K562 (cell line): Measurements from ENCODE around the gene MYH2. TPM values are rescaled to one million over a fixed set of nuclear protein-coding genes. Genes with fewer than 3 reads are reported as not detected.

ENCODE experiments used
- ATAC-seq: fragments of 200-7000 bp; cut with Tn5 transposase; 3 replicates; pipeline ENCODE4 v1.9.1; 2020; ENCODE audit warnings: moderate library complexity
- BruUV-seq: library from RNA; stranded (reverse); fragments of 400-500 nt; replicated peaks from 2 replicates; lab custom pipeline; 2021; lab: Mats Ljungman, UMichigan
- CTCF ChIA-PET: fragments of 300-600 bp; formaldehyde crosslinking; extraction: SDS; loops from one replicate; lab custom pipeline; 2021; ENCODE audit warnings: low intra/inter-chr PET ratio; lab: Yijun Ruan, JAX
- POLR2A ChIA-PET: fragments of 300-600, 350-650 bp; sonication (Branson Sonifier 250); formaldehyde crosslinking; extraction: SDS; loops from one replicate; lab custom pipeline; 2021; ENCODE audit warnings: antibody characterized with exemption, inconsistent platforms; lab: Yijun Ruan, JAX
- DNase-seq, 4 experiments: peaks; one replicate each; pipeline versions ENCODE4 v3.0.0 to v3.0.0-alpha.2; 2011 to 2018; ENCODE audit warnings: low spot score in 3 of 4, mixed read lengths in 3 of 4; ENCODE audit errors: extremely low read depth in 1 of 4
- FAIRE-seq: peaks from 2 replicates; lab custom pipeline; 2011; peaks lifted over from hg19 to GRCh38; lab: Jason Lieb, UNC
- H2AFZ ChIP-seq: 2 replicates; pipeline ENCODE4 v1.6.0; 2011; ENCODE audit warnings: low read depth, low read length, control low read depth, inconsistent platforms
- H3K27ac ChIP-seq: fragments of 200-600 bp; 3 replicates; pipeline ENCODE4 v1.8.0; 2011; ENCODE audit warnings: low read depth, mild to moderate bottlenecking, control low read depth, inconsistent platforms, low read length, moderate library complexity, mixed read lengths; ENCODE audit errors: extremely low read depth
- H3K27me3 ChIP-seq, 2 experiments: fragments of 300-600 bp in 1 of 2; 2 replicates in 1 of 2; 3 replicates in 1 of 2; pipeline versions ENCODE4 v1.6.0 to v1.8.0; 2011; ENCODE audit warnings: inconsistent platforms in 2 of 2, low read length in 2 of 2, mild to moderate bottlenecking in 1 of 2, mixed read lengths in 1 of 2, moderate library complexity in 1 of 2; ENCODE audit not compliant: control insufficient read depth in 2 of 2, insufficient read depth in 2 of 2
- H3K36me3 ChIP-seq: fragments of 300-600 bp; 3 replicates; pipeline ENCODE4 v1.8.0; 2011; ENCODE audit warnings: mild to moderate bottlenecking, low read length, inconsistent platforms; ENCODE audit not compliant: control insufficient read depth, insufficient read depth
- H3K4me1 ChIP-seq, 2 experiments: fragments of 200-600 bp in 1 of 2; replicated peaks in 1 of 2; 2 replicates in 1 of 2; 3 replicates in 1 of 2; pipeline versions ENCODE4 v1.5.1 to v1.8.0; 2011; ENCODE audit warnings: inconsistent platforms in 2 of 2, low read length in 2 of 2, mild to moderate bottlenecking in 1 of 2, mixed read lengths in 1 of 2, moderate library complexity in 1 of 2; ENCODE audit not compliant: control insufficient read depth in 2 of 2, insufficient read depth in 2 of 2
- H3K4me2 ChIP-seq: 2 replicates; pipeline ENCODE4 v1.6.1; 2011; ENCODE audit warnings: low read length, control low read depth, inconsistent platforms, mixed read lengths; ENCODE audit not compliant: insufficient read depth
- H3K4me3 ChIP-seq: fragments of 200-600 bp; sonication (generic), shearing (Covaris generic); 2 replicates; pipeline ENCODE4 v1.5.1; 2016; ENCODE audit warnings: control low read depth, inconsistent platforms
- H3K79me2 ChIP-seq: fragments of 200-600 bp; 3 replicates; pipeline ENCODE4 v1.8.0; 2011; ENCODE audit warnings: low read length, inconsistent platforms; ENCODE audit not compliant: control insufficient read depth, insufficient read depth
- H3K9ac ChIP-seq, 2 experiments: 2 replicates each; pipeline versions ENCODE4 v1.6.0 to v1.6.1; 2011; ENCODE audit warnings: low read depth in 2 of 2, low read length in 2 of 2, control low read depth in 1 of 2, inconsistent platforms in 1 of 2, mild to moderate bottlenecking in 1 of 2, mixed read lengths in 1 of 2; ENCODE audit not compliant: insufficient read depth in 1 of 2
- H3K9me1 ChIP-seq: one replicate; pipeline ENCODE4 v1.6.0; 2011; ENCODE audit warnings: inconsistent platforms, mild to moderate bottlenecking, low read length, moderate library complexity; ENCODE audit not compliant: control insufficient read depth, insufficient read depth
- H3K9me3 ChIP-seq: replicated peaks from 2 replicates; pipeline ENCODE4 v1.5.1; 2011; ENCODE audit warnings: low read depth, low read length, inconsistent platforms; ENCODE audit not compliant: control insufficient read depth, insufficient read depth
- H4K20me1 ChIP-seq: replicated peaks from 2 replicates; pipeline ENCODE4 v1.6.1; 2011; ENCODE audit warnings: low read length, inconsistent platforms, mixed read lengths; ENCODE audit not compliant: control insufficient read depth, insufficient read depth
- CEBPG ChIP-seq, 3 experiments: fragments of 200-800 bp in 1 of 3; sonication (Bioruptor generic) in 1 of 3; sonication (generic) in 1 of 3; formaldehyde crosslinking in 1 of 3; IDR thresholded peaks in 2 of 3; conservative IDR thresholded peaks in 1 of 3; 2 replicates each; pipeline versions ENCODE4 v1.6.1 to v1.8.0; 2016 to 2022; ENCODE audit warnings: missing compliant biosample characterization in 2 of 3, missing genetic modification characterization in 2 of 3, mild to moderate bottlenecking in 1 of 3, missing genetic modification reagents in 1 of 3
- HLTF ChIP-seq: fragments of 450-650 bp; IDR thresholded peaks from 2 replicates; pipeline ENCODE4 v1.6.1; 2016
- ZNF146 ChIP-seq: IDR thresholded peaks from one replicate; pipeline ENCODE4 v1.6.1; 2018; ENCODE audit warnings: missing compliant biosample characterization; ENCODE audit not compliant: unreplicated experiment
- WGBS: fragments of 100-300 bp; shearing (Covaris generic); methylation state at CpG from one replicate; pipeline ENCODE4 v1.1.6; 2016; ENCODE audit warnings: low coverage, mixed read lengths; ENCODE audit not compliant: insufficient coverage; ENCODE audit errors: missing lambda C conversion rate; 5-methylcytosine and 5-hydroxymethylcytosine counted together
- in situ Hi-C: fragments of 300-500 bp; cut with MboI; formaldehyde crosslinking; loops from 4 replicates; pipeline ENCODE4 v1.15.0; 2018; ENCODE audit warnings: inconsistent platforms, mixed read lengths
- intact Hi-C: fragments of 100-400 bp; cut with micrococcal nuclease; formaldehyde crosslinking; loops from 2 replicates; pipeline ENCODE4 v1.14.2; 2022
- polyA plus RNA-seq, 8 experiments: library from polyadenylated mRNA; depleted of rRNA in 4 of 8; stranded (reverse) in 5 of 8; unstranded in 3 of 8; fragments of >200 nt; fragmentation: Nextera tagmentation in 2 of 8; fragmentation: Illumina TruSeq in 1 of 8; extraction: Ambion mirVana in 2 of 8; extraction: Trizol in 1 of 8; gene quantifications; 2 replicates each; pipeline versions ENCODE4 v1.2.1 to v1.2.3, GENCODE V29; 2011 to 2014; ENCODE audit warnings: inconsistent platforms in 1 of 8, missing spikeins in 1 of 8
- total RNA-seq, 7 experiments: library from RNA; depleted of rRNA in 6 of 7; stranded (reverse); fragments of >200 nt in 6 of 7; fragmentation: Illumina TruSeq in 2 of 7; extraction: Trizol in 2 of 7; gene quantifications; 2 replicates each; pipeline versions ENCODE4 v1.2.1 to v1.2.3, GENCODE V29; 2011 to 2021; ENCODE audit warnings: low replicate concordance in 1 of 7

MYH2 gene
- total and polyA plus RNA-seq, 9 of the 15 experiments (the other 6 are each of a cell fraction or from before 2014, with no cell fraction given): not detected

- intact Hi-C loops: no loop called here
- CTCF ChIA-PET: no interaction called here
- DNase-seq: no peak
- Histone ChIP-seq H3K27ac (no peak overlapping the region), H3K9me1 (no peaks in the 10 kb centered on the region), H3K4me1 (no peaks in the 10 kb centered on the region), H3K36me3 (no peaks in the 10 kb centered on the region), H3K9ac (no peak overlapping the region), H4K20me1 (no peaks in the 10 kb centered on the region), H3K4me3 (no peak overlapping the region), H3K4me2 (no peak overlapping the region), H2AFZ (no peak overlapping the region), H3K9me3 (no peaks in the 10 kb centered on the region), H3K27me3 (no peaks in the 10 kb centered on the region), H3K79me2 (no peaks in the 10 kb centered on the region)
- WGBS: 12% methylated on average over 2 of the region's 2 CpGs
- no peak for TF ChIP-seq ZNF146 (CRISPR knock-in tag)
- FAIRE-seq: no peak
- ATAC-seq: no peak
- in situ Hi-C loops: no loop called here
- POLR2A ChIA-PET: no interaction called here
- no TSS peak for BruUV-seq
Observed at GRCh38 chr17:10492004-10492403, 57.5 kb downstream of the MYH2 start.

DNA sequence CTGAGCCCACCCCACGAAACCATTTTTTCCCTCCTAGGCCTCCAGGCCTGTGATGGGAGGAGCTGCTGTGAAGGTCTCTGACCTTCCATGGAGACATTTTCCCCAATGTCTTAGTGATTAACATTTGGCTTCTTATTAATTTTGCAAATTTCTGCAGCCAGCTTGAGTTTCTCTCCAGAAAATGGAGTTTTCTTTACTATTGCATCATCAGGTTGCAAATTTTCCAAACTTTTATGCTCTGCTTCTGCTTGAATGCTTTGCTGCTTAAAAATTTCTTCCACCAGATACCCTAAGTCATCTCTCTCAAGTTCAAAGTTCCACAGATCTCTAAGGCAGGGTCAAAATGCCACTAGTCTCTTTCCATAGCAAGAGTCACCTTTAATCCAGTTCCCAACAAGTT is 67.2 kb downstream of the MYH2 start:
- POLR2A ChIA-PET: no interaction called here

More for the DNA sequence above, 67.2 kb downstream of the MYH2 start:
- no peak for DNase-seq
- Histone ChIP-seq H3K9ac (no peak overlapping the region), H2AFZ (no peak overlapping the region), H3K9me3 (no peaks in the 10 kb centered on the region), H3K36me3 (no peaks in the 10 kb centered on the region), H3K4me1 (no peaks in the 10 kb centered on the region), H4K20me1 (no peaks in the 10 kb centered on the region), H3K79me2 (no peaks in the 10 kb centered on the region), H3K27ac (no peak overlapping the region), H3K9me1 (no peaks in the 10 kb centered on the region), H3K27me3 (no peaks in the 10 kb centered on the region), H3K4me3 (no peak overlapping the region), H3K4me2 (no peak overlapping the region)
- ATAC-seq: no peak
- CTCF ChIA-PET: no interaction called here
- 0% methylated on average over 1 of the region's 1 CpG for WGBS
- BruUV-seq: no TSS peak
- no peak for FAIRE-seq
- in situ Hi-C loops: no loop called here
- no peak for TF ChIP-seq HLTF
- TF ChIP-seq CEBPG (CRISPR knock-in tag; IDR thresholded peaks at IDR 0.05): no peak
- peak in 1 of 2 experiments; percentile 29; a peak in 1 of 4 replicates for TF ChIP-seq CEBPG (tag; conservative IDR thresholded peaks at IDR 0.05 in 1 of 2, IDR thresholded peaks at IDR 0.05 in 1 of 2)
- intact Hi-C loops: no loop called here
